PC-9 (cell line): ENCODE measurements around the gene FCN3. TPM values are rescaled to one million over a fixed set of nuclear protein-coding genes. Genes with fewer than 3 reads are reported as not detected.
A peak's percentile ranks its signal among the peaks of the same experiment; 100 is the strongest.

Experiments
- BruUV-seq: library from RNA; stranded (reverse); fragments of 400-500 nt; replicated peaks from 2 replicates; lab custom pipeline; 2021; lab: Mats Ljungman, UMichigan
- CTCF ChIA-PET: fragments of 300-600 bp; sonication (Branson Sonifier 250); formaldehyde crosslinking; loops from one replicate; lab custom pipeline; 2022; ENCODE audit warnings: antibody characterized with exemption; lab: Charles Lee
- POLR2A ChIA-PET: fragments of 300-600 bp; sonication (Branson Sonifier 250); formaldehyde crosslinking; loops from one replicate; lab custom pipeline; 2022; ENCODE audit warnings: antibody characterized with exemption; ENCODE audit not compliant: unreplicated experiment; lab: Charles Lee
- DNase-seq, 2 experiments: peaks; one replicate each; pipeline versions ENCODE4 v3.0.0 to v3.0.0-alpha.2; 2015 to 2022; ENCODE audit warnings: mixed read lengths in 1 of 2
- H2AFZ ChIP-seq: fragments of 200-600 bp; sonication (generic); 2 replicates; pipeline ENCODE4 v1.8.1; 2017; ENCODE audit warnings: antibody characterized with exemption
- H3F3A ChIP-seq: fragments of 200-600 bp; sonication (generic); 2 replicates; pipeline ENCODE4 v1.8.1; 2017; ENCODE audit warnings: antibody characterized with exemption, mild to moderate bottlenecking, low read depth; ENCODE audit not compliant: insufficient read depth
- H3K27ac ChIP-seq: fragments of 200-600 bp; sonication (generic); 2 replicates; pipeline ENCODE4 v1.6.1; 2016; ENCODE audit warnings: mixed run types
- H3K27me3 ChIP-seq: fragments of 200-600 bp; sonication (generic); 2 replicates; pipeline ENCODE4 v1.6.1; 2016; ENCODE audit warnings: low read depth, mixed run types; ENCODE audit not compliant: insufficient read depth
- H3K36me3 ChIP-seq: fragments of 200-600 bp; sonication (generic); 2 replicates; pipeline ENCODE4 v1.6.1; 2016; ENCODE audit warnings: low read depth, mixed run types
- H3K4me1 ChIP-seq: fragments of 200-600 bp; sonication (generic); replicated peaks from 2 replicates; pipeline ENCODE4 v1.6.1; 2016; ENCODE audit warnings: mixed run types; ENCODE audit not compliant: insufficient read depth
- H3K4me2 ChIP-seq: fragments of 200-600 bp; sonication (generic); 2 replicates; pipeline ENCODE4 v1.6.1; 2017; ENCODE audit warnings: mixed run types
- H3K4me3 ChIP-seq: fragments of 200-600 bp; sonication (generic); 2 replicates; pipeline ENCODE4 v1.6.1; 2016; ENCODE audit warnings: mixed run types
- H3K79me2 ChIP-seq: fragments of 200-600 bp; sonication (generic); 2 replicates; pipeline ENCODE4 v1.6.1; 2017; ENCODE audit warnings: low read depth, mixed run types
- H3K9me2 ChIP-seq: fragments of 200-600 bp; sonication (generic); 2 replicates; pipeline ENCODE4 v1.8.1; 2017; ENCODE audit warnings: mild to moderate bottlenecking; ENCODE audit not compliant: insufficient read depth
- H3K9me3 ChIP-seq: fragments of 200-600 bp; sonication (generic); 2 replicates; pipeline ENCODE4 v1.8.1; 2016; ENCODE audit warnings: low read depth; ENCODE audit not compliant: insufficient read depth
- H4K20me1 ChIP-seq: fragments of 200-600 bp; sonication (generic); 2 replicates; pipeline ENCODE4 v1.8.1; 2017; ENCODE audit not compliant: insufficient read depth
- CTCF ChIP-seq: fragments of 200-600 bp; sonication (generic); conservative IDR thresholded peaks from 2 replicates; pipeline ENCODE4 v1.6.1; 2017; ENCODE audit warnings: mixed run types, antibody characterized with exemption, mild to moderate bottlenecking, moderate library complexity
- EZH2 ChIP-seq: fragments of 200-600 bp; sonication (generic); IDR thresholded peaks from 2 replicates; pipeline ENCODE4 v1.8.0; 2017; ENCODE audit warnings: antibody characterized with exemption, low read depth
- intact Hi-C: fragments of 100-400 bp; cut with micrococcal nuclease; formaldehyde crosslinking; loops from one replicate; pipeline ENCODE4 v1.10.0; 2022; ENCODE audit not compliant: unreplicated experiment
- total RNA-seq: library from RNA; stranded (reverse); gene quantifications from 2 replicates; pipeline ENCODE4 v1.2.3, GENCODE V29; 2021

The FCN3 gene
- total RNA-seq, 1 experiment from 2014 or later, result not detected

GRCh38 chr1:27417713-27418112, 43.1 kb upstream of the FCN3 start:
- no TSS peak for BruUV-seq
- Histone ChIP-seq H3K27ac (no peak overlapping the region), H2AFZ (no peak overlapping the region), H3F3A (peaks cover 5% of the 10 kb centered on the region; the same call in 1 of the 2 replicates), H3K9me2 (no peaks in the 10 kb centered on the region), H3K4me2 (no peak overlapping the region), H4K20me1 (no peaks in the 10 kb centered on the region; the same call in 1 of the 2 replicates), H3K36me3 (no peaks in the 10 kb centered on the region; the same call in 1 of the 2 replicates), H3K4me1 (no peaks in the 10 kb centered on the region), H3K4me3 (no peak overlapping the region), H3K79me2 (no peaks in the 10 kb centered on the region), H3K9me3 (no peaks in the 10 kb centered on the region), H3K27me3 (no peaks in the 10 kb centered on the region)
- CTCF ChIA-PET, result no interaction called here
- intact Hi-C loops, result loop anchor here (5.0 kb wide), 3 partner anchors 125 to 245 kb away; partner anchors contain the start of gene AHDC1
- DNase-seq, result no peak
- TF ChIP-seq EZH2, result no peak
- TF ChIP-seq CTCF, result no peak
- POLR2A ChIA-PET, result no interaction called here

- no peaks in the 10 kb centered on the region; the same call in 1 of the 2 replicates for H4K20me1 ChIP-seq
- no peaks in the 10 kb centered on the region for H3K9me3 ChIP-seq
- peaks cover 5% of the 10 kb centered on the region; the same call in 1 of the 2 replicates for H3F3A ChIP-seq
- no peaks in the 10 kb centered on the region for H3K4me1 ChIP-seq
- no peak overlapping the region for H3K4me3 ChIP-seq
- H3K27me3 ChIP-seq, result no peaks in the 10 kb centered on the region
- ChIA-PET POLR2A (interaction anchor here (0.6 kb wide), 2 partner anchors 67 to 1137 kb away, joined by 5 to 6 read pairs; partner anchors contain the start of gene TRNAU1AP), CTCF (interaction anchor here (0.6 to 1.1 kb wide), 4 partner anchors 48 to 246 kb away, joined by 3 to 4 read pairs (median 4); no protein-coding TSS in a partner anchor)
- H3K27ac ChIP-seq, result no peak overlapping the region
- no peak overlapping the region for H2AFZ ChIP-seq
- no peaks in the 10 kb centered on the region for H3K79me2 ChIP-seq
- H3K4me2 ChIP-seq, result no peak overlapping the region
- BruUV-seq, result no TSS peak
- peak; percentile 35 to 42 for DNase-seq
- peaks cover 7% of the 10 kb centered on the region for H3K36me3 ChIP-seq
- H3K9me2 ChIP-seq, result no peaks in the 10 kb centered on the region
- peak; percentile 74 for TF ChIP-seq CTCF
- TF ChIP-seq EZH2, result no peak
- intact Hi-C loops, result loop anchor here (5.0 kb wide), 3 partner anchors 126 to 246 kb away; partner anchors contain the start of gene AHDC1
Observed at GRCh38 chr1:27416387-27417111, 41.9 kb upstream of the FCN3 start.

GRCh38 chr1:27414091-27414490, 39.5 kb upstream of the FCN3 start:
- POLR2A ChIA-PET, result no interaction called here
- Histone ChIP-seq H3K9me3 (no peaks in the 10 kb centered on the region), H3K4me3 (no peak overlapping the region), H2AFZ (no peak overlapping the region), H3K4me1 (no peaks in the 10 kb centered on the region), H3K27me3 (no peaks in the 10 kb centered on the region), H3K79me2 (no peaks in the 10 kb centered on the region), H3K4me2 (no peak overlapping the region), H3F3A (peaks cover 5% of the 10 kb centered on the region; the same call in 1 of the 2 replicates), H3K9me2 (no peaks in the 10 kb centered on the region), H4K20me1 (no peaks in the 10 kb centered on the region; the same call in 1 of the 2 replicates), H3K36me3 (peaks cover 7% of the 10 kb centered on the region), H3K27ac (no peak overlapping the region)
- intact Hi-C loops, result no loop called here
- TF ChIP-seq EZH2 (no peak), CTCF (no peak)
- BruUV-seq, result no TSS peak
- CTCF ChIA-PET, result no interaction called here
- no peak for DNase-seq
